ENCODE data around the gene CFAP100.

The CFAP100 gene

GRCh38 chr3:126394179-126394976 lies at the start of gene CFAP100:
Gene CFAP100 (plus strand): TSS chr3:126394909. CDS start chr3:126396001, 1,092 bp downstream.
- intact Hi-C loops (cut with DNase I): loop anchor here (10.0 kb wide), 1 partner anchor 80 kb away; the partner anchor contains the start of gene ZXDC
- peak in 8 of 10 donors; percentile 33 to 91 (median 54) for DNase-seq

GRCh38 chr3:126345231-126345630 lies 49.5 kb upstream of the CFAP100 start:
- DNase-seq: peak in 3 of 10 donors; percentile 1 to 55 (median 48)
- intact Hi-C loops (cut with DNase I): no loop called here

DNA sequence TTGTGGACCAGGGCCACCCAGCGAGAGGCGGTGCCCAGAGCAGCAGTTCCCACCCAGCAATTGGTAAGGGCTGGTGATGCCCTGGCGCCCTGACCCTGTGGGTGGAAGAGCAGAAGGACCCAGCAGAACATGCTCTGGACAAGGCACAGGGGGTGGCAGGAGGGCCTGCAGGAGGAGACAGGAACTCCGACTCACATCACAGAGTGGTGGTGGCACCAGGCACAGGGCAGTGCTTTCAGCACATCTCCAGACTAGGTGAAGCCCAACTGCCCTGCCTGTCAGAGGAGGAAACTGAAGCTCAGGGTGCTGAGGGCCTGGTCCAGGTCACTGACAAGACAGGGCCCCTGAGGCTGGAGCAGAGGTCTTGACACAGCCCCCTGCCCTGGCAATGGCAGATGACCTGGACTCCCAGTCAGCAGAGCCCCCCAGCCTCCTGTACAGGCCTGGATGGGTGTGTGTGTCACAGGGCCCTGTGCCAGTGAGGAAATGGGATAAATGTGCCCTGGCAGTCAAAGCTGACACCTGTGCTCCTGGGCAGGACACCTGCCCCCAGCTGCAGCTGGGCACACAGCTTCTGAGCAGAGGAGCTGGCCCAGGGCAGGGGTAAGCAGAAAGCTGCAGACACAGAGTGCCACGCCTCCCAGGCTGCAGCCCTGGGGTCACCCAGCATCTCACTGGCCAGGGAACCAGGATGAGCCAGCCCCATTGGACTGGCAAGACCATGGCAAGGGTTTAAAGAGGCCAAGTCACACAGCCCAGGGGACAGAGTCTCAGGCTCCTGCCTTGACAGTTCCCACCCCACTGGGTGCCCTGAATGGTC lies 48.9 kb upstream of the CFAP100 start:
- intact Hi-C loops (cut with DNase I): no loop called here
- peak in 4 of 10 donors; percentile 2 to 69 (median 39) for DNase-seq

DNA sequence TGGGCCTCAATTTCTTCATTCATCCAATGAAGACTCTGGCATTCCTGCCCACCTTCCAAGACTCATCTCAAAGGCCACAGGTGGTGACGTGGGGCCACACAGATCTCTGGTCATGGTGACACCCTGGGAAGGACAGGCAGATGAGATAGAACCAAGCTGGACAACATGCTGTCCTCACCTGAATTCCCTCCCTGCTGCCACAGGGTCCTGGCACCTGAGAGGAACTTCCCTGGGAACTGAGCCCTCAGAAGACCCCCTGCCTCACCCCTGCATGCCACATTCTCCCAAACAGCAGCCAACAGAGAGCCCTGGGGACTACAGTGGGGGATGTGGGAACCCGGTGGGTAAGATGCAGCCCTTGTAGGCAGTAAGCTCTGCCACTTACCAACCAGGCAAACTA lies 48.2 kb upstream of the CFAP100 start:
- DNase-seq: peak in 4 of 10 donors; percentile 1 to 57 (median 26)
- intact Hi-C loops (cut with DNase I): no loop called here

DNA sequence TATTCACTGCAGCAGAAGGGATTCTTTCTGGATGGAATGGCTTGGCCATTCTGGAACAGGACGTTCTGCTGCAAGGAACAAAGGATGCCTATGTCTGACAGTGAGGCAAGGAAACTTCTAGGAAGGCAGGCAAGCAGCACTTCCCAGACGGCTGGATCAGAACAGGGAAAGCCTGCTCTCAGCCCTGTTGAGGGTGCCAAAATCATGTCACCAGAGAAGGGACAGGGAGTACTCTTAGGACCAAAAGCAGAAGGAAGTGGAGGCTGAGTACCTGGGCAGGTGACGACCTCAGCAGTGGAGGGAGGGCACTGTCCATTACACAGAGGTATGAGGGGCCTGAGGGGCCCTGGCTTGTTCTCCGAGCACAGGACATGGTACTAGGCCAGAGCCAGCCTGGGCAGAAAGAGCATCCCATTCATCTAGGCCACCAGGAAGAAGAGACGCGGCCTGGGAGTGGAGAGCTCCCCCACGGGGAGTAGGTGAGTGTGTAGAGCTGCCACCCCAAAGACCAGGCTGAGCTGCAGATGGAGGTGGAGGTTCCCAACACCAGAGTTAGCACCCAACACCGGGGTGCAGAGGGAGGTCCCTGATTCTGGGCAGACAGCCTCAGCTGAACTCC lies 47.1 kb upstream of the CFAP100 start:
- intact Hi-C loops (cut with DNase I): no loop called here
- peak in 6 of 10 donors; percentile 1 to 72 (median 13) for DNase-seq

GRCh38 chr3:126348308-126348920 lies 46.3 kb upstream of the CFAP100 start:
- peak in 4 of 10 donors; percentile 5 to 67 (median 26) for DNase-seq
- intact Hi-C loops (cut with DNase I): no loop called here

GRCh38 chr3:126349071-126349470 lies 45.6 kb upstream of the CFAP100 start:
- DNase-seq: peak in 6 of 10 donors; percentile 4 to 76 (median 34)
- intact Hi-C loops (cut with DNase I): no loop called here

GRCh38 chr3:126349611-126350501 lies 44.9 kb upstream of the CFAP100 start:
- peak in 7 of 10 donors; percentile 1 to 82 (median 13) for DNase-seq
- intact Hi-C loops (cut with DNase I): no loop called here

DNA sequence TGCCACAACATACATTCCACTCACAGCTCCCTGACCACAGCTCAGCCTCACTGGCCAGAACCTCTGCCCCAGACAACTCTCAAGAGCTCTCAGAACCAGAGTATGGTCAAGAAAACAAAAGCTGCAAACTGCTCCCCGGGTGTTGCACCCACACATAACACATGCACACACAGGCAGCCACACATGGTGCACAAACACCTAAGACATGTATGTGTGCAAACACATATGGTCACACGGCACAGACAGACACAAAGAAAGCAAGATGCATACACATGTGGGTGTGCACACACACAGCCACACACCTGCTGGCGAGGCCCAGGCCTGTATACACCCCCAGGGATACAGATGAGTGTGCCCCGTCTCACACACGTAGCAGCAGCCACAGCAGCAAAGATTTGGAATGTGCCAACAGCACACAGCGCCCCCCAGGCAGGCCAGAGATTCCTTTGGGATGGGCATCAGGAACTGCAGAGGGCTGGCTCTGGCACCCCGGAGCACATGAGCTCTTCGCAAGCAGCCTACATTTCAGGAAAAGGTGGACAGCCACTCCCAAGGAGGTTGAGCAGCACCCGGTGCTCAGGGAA lies 44.1 kb upstream of the CFAP100 start:
- intact Hi-C loops (cut with DNase I): no loop called here
- peak in 6 of 10 donors; percentile 2 to 61 (median 10) for DNase-seq

- intact Hi-C loops (cut with DNase I): no loop called here
- peak in 7 of 10 donors; percentile 1 to 66 (median 19) for DNase-seq
These were observed 43.5 kb upstream of the CFAP100 start for GRCh38 chr3:126351086-126351770.

GRCh38 chr3:126351771-126352475 lies 42.8 kb upstream of the CFAP100 start:
- peak in 7 of 10 donors; percentile 1 to 77 (median 11) for DNase-seq

DNA sequence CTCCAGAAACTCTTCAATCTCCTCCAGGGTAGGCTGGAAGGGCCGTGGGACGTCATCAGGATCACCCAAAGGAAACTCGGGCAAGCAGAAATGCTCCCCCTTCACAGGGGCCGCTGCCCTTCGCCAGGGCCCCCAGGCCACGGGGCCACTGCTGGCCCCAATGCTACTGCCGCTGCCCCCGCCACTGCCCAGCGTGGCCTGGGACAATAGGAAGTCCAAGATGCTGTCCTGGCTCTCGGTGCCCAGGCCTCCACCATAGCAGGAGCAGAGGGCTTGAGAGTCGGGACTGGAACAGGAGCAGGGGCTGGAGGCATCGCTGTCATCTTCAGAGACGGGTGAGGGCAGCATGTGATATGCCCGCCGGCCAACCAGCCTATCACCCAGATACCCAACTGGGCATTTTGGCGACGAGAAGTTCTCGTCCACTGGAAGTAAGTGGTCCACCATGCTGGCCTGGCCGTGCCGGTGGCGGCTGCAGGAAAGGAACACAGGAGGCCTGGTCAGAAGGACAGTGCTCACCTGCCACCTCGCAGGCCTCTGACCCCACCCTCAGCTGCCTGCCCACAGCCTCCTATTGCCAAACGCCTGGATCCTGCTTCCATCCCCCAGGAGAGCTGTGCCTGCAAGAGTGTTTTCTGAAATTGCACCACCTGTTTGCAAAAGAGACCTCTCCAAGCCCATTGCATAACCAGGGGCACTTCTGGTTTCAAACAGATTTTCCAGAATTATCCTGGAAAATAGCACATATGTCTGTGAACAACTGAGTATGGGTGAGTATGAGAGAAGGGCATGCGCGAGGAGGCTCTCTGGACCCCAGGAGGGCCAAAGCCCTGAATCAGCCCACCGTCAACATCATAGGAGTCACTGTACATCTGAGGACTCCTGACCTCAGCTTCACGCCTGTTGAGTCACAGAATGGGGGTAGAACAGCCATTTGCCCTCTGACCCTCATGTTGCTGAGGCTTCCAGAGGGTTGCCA lies 41.9 kb upstream of the CFAP100 start:
- intact Hi-C loops (cut with DNase I): no loop called here
- peak in 7 of 10 donors; percentile 1 to 83 (median 27) for DNase-seq

More at GRCh38 chr3:126351771-126352475, 42.8 kb upstream of the CFAP100 start:
- intact Hi-C loops (cut with DNase I): no loop called here

DNA sequence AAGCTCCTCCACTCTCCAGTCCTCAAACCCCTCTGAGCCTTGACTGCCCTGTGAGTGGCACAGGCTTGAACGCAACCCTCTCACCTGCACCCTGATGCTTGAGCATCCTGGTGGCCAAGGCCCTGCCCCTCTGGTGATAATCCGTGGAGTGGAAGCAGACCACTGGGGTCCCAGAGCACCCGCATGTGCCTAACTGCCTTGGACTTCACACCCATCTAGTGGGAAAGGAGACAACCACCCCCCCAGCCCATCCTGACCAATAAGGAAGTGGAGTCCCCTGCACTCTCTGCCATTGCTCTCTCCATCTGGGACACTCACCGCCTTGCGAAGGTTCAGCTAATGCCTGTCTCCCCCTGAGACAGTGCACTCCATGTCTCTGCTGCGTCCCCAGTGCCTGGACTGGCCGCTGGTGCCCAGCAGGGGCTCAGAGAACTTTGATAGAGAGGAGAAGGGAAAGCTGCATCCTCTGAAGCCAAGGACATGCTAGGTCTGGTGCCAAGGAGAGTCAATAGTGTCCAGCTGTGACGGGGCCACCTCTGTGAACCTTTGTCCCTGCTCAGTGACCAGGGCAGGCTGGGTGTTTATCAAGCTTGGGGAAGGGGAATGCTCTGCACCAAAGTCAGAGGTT lies 40.9 kb upstream of the CFAP100 start:
- peak in 5 of 10 donors; percentile 8 to 81 (median 28) for DNase-seq
- intact Hi-C loops (cut with DNase I): loop anchor here (2.0 kb wide), 1 partner anchor 91 kb away; no protein-coding TSS in a partner anchor

GRCh38 chr3:126354776-126355175 lies 39.9 kb upstream of the CFAP100 start:
- DNase-seq: peak in 3 of 10 donors; percentile 9 to 73 (median 66)
- intact Hi-C loops (cut with DNase I): loop anchor here (2.0 to 5.0 kb wide), 2 partner anchors 67 to 92 kb away; no protein-coding TSS in a partner anchor

GRCh38 chr3:126355251-126355650 lies 39.5 kb upstream of the CFAP100 start:
- peak in 3 of 10 donors; percentile 31 to 61 (median 61) for DNase-seq
- intact Hi-C loops (cut with DNase I): loop anchor here (2.0 to 5.0 kb wide), 2 partner anchors 68 to 92 kb away; no protein-coding TSS in a partner anchor

Data from posterior cingulate gyrus (tissue), 11 donors.